Myocyte (in vitro differentiated cells): Measurements from ENCODE around the gene N4BP3. TPM values are rescaled to one million over a fixed set of nuclear protein-coding genes. Genes with fewer than 3 reads are reported as not detected.

Source experiments
- DNase-seq: peaks from one replicate; pipeline ENCODE4 v3.0.0-alpha.2; 2012; ENCODE audit warnings: low read depth
- total RNA-seq: library from RNA; depleted of rRNA; stranded (reverse); fragments of >200 nt; gene quantifications from 2 replicates; pipeline ENCODE4 v1.2.3, GENCODE V29; 2014

N4BP3 gene
- total RNA-seq, 1 donor from 2014 or later = 4.8 TPM

GRCh38 chr5:178098685-178099084 is 14.6 kb upstream of the N4BP3 start:
- DNase-seq = no peak

GRCh38 chr5:178103612-178104011 is 9.7 kb upstream of the N4BP3 start:
- DNase-seq = no peak

- DNase-seq = peak; percentile 73
Measured at GRCh38 chr5:178104492-178104891, 8.8 kb upstream of the N4BP3 start.

- DNase-seq = no peak
Measured at GRCh38 chr5:178106086-178106485, 7.2 kb upstream of the N4BP3 start.

- no peak for DNase-seq
Measured at GRCh38 chr5:178106556-178107239, 6.6 kb upstream of the N4BP3 start.

GRCh38 chr5:178107756-178108310 is 5.5 kb upstream of the N4BP3 start:
- DNase-seq = no peak

GRCh38 chr5:178108446-178108845 is 4.9 kb upstream of the N4BP3 start:
- DNase-seq = no peak

- no peak for DNase-seq
Measured at GRCh38 chr5:178108966-178109365, 4.4 kb upstream of the N4BP3 start.

GRCh38 chr5:178110511-178110910 is 2.8 kb upstream of the N4BP3 start:
- no peak for DNase-seq

GRCh38 chr5:178111925-178112324 is 1.4 kb upstream of the N4BP3 start:
- DNase-seq = no peak

- DNase-seq = no peak
Measured at GRCh38 chr5:178112545-178112944, 787 bp upstream of the N4BP3 start.

- DNase-seq = no peak
Measured at GRCh38 chr5:178113841-178114324, 551 bp downstream of the N4BP3 start.

- peak; percentile 92 for DNase-seq
Measured at GRCh38 chr5:178114325-178115135, 1.2 kb downstream of the N4BP3 start.

- DNase-seq = peak; percentile 88
Measured at GRCh38 chr5:178115136-178115813, 1.9 kb downstream of the N4BP3 start.

GRCh38 chr5:178115814-178116142 is 2.4 kb downstream of the N4BP3 start:
- DNase-seq = peak; percentile 65

- peak; percentile 62 for DNase-seq
Measured at GRCh38 chr5:178116143-178116885, 3.0 kb downstream of the N4BP3 start.

- DNase-seq = no peak
Measured at GRCh38 chr5:178117923-178118701, 4.8 kb downstream of the N4BP3 start.

GRCh38 chr5:178119915-178120606 is 6.7 kb downstream of the N4BP3 start:
- peak; percentile 77 for DNase-seq

GRCh38 chr5:178120607-178121357 is 7.5 kb downstream of the N4BP3 start:
- DNase-seq = peak; percentile 96
